Activated naive CD4-positive, alpha-beta T cell treated with Interleukin-2 at 50 U/mL for 16 hours (primary cell): ENCODE data around the gene GP1BB.

Experiments
- DNase-seq: peaks from one replicate; pipeline ENCODE4 v3.0.0-alpha.2; 2020

GP1BB gene

DNA sequence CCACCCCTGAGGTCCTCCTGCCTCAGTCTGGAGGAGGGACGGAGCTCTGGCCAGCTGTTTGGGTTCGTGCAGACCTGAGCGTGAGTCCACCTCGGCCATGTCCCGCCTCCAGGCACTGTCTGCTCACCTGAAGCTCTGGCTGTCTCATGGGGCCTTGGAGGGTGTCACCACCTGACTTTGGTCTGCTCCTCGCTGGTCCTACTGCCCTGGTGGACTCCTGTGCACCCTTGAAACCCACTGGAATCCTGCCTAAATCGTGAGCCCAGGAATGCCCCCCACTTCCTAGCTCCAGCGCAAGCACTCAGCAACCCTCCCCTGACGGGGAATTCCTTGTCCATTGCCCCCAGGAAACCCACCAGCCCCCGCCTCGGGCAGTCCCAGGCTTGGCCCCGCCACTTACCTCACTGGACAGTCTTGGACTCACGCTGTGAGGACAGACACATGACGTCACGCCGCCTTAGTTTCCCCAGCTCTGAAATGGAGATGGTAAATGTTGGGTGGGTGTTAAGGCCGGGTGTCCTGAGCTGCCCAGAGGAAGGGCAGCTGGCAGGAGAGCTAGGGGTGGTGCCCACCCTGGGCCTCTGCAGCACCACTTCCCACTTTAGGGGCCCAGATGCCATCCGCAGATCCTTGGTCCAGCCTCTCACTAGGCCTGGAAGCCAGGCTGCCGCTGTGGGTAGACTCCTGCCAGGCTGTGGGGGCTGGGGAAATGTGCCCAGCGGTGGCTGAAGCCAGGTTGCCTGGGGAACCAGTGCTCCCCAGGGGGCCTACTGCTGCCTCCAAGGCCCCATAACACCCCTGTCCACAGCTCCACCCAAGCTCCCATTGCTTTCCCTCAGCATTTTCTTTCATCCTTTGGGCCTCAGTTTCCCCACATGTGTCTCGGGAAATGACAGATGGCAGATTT, 19.1 kb downstream of the GP1BB start:
- no peak for DNase-seq

DNA sequence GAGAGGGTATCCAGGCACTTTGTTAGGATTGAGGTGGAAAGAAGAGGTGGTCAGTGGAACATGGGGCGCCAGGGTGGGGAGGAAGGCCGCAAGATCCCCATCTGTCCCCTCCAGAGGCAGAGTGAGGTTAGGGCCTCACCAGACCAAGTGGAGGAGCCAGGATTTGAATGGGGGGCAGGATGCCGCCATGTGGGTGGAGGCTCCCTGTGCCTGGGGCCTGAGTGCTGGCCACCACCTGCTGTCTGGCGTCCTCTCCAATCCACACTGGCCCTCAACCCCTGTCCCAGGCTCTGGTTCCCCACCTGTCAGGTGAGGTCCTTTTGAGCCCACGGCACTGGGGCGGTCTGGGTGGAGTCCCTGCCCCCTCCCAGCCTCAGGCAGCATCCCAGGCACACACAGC, 19.7 kb downstream of the GP1BB start:
- DNase-seq: no peak

DNA sequence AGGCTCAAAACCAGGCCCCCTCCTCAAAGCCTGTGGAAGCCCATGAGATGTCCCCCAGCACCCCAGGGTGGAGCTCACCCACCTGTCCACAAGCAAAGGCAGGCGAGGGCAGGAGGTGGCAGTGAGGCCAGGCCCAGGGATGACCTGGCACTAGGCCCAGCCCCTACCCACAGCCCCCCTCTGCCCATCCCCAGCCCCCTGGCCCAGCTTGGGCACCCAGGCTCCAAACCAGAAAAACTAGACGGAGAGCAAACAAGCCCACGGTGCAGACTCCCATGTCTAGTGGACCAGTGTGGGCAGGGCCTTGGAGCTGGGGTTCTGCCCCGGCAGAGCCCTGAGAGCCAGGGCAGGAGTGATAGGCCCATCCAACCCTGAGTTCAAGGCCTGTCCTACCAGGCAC, 20.3 kb downstream of the GP1BB start:
- DNase-seq: no peak

DNA sequence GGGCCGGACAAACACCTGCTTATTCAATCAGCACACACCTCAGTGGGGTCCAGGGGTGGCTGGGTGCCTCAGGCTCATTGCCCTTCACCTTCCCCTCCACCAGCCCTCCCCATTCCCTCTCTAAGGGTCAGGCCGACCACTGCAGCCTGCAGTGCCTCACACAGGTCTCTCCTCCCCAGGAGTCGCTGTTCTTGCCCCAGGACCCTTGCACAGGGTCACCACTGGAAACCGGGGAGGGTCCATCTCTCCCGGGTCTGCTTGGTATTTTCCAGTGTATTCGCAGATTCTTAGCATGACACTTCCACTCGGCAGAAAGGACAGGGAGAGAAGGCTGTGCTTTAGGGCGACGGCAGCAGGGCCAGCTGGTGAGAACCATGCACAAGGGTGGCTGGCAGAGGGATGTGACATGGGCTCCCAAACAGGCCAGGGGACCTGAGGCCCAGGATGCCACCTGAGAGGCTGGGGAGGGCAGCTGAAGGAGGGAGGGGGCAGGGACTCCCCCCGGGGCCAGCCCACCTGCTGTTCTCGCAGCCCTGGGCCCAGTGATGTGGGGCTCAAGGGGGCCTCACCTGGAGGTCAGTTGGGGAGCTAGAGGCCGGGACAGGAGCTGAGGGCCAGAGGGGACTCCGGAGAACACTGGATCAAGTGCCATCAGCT, 21.1 kb downstream of the GP1BB start:
- no peak for DNase-seq

DNA sequence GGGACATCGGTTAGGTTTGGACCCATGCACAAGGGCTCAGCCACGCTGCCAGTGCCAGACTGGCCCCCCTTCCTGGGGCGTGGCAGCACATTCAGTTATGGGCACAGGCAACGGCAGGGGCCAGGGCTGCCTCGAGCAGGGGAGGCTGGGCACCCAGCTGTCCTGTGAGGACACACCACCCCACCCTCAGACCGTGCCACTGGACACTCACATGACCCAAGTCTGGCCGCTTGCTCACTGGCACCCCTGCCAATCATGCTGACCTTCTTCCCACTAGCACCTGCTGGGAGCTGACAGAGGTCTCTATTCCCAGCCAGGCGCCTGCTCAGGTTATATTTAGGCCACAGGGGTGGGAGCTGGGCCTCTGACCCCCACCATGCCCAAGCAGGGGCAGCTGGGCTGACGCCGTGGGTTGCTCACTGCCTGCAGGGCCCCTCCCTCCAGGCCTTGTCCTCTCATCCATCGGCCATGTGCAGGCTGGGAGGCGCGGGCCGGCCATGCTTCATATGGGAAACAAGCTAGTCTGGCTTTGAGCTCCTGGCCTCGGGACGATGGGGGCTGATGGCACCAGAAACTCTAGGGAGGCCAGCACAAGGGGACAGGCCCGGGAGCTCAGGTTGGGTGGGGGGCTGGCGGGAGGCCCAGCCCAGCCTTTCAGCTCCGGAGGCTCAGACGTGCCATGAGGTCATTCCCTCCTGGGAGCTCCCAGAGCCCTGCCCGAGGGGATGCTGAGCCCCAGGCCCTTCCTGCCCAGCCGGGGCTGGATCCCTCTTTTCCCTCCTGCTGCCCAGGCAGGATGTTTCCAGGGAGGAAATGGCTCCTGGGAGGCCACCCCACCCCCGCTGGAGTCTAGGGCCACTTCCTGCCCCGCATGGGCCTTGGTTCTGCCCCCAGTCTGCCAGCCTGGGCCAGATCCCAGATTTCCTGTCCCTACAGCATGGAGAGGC, 22.1 kb downstream of the GP1BB start:
- DNase-seq: no peak

DNA sequence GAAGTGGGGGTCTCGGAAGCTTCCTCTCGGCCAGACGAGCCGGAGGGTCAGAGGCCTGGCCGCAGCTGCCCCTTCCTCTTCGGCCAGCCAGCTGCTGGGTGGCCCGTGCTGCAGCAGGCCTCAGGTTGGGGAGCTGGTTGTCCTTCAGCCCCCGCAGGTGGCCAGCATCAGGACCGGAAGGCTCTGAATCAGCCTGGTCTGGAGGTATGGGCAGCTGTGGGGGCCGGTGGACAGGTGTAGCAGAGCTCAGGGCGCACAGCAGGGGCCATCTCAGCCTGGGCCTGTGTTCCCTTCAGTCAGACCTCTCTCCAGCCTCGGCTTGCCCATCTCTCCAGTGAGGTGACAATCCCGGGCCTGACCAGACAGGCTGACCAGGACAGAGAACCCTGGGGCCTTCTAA, 23.4 kb downstream of the GP1BB start:
- no peak for DNase-seq

DNA sequence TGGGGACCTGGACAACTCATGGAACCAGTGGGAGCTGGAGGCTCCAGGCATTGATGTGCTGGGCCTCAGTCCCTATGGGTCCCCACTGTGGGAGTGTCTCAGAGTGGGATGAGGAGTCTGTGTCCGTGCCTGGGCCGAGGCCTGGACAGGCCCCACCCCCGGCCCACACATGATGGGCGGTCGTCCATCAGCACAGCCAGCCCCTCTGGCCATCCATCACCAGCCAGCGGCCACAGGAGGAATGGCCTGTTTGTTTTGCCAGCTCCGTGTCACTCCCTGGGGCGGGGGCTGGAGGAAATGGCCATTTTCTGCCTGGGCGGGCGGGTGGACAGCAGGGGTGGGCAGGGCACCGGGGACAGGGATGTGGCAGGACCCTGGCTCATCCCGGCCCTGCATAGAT, 24.2 kb downstream of the GP1BB start:
- DNase-seq: no peak

DNA sequence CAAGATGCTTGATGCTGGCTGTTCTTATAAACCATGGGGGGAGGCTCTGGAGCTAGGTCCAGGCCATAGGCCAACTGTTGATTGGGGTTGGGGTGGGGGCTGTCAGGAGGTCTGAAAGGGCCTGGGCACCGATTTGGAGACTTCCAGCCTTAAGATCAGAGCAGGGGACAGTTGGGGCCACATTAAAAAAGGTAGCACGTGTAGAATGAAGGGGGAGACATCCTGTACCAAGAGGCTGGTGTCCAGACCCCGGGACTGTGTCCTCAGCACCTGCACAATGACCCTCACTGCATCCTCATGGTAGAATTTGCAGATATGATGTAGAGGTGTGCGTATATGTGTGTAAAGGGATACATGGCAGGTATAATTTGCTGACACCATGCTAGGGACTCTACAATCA, 24.8 kb downstream of the GP1BB start:
- no peak for DNase-seq

DNA sequence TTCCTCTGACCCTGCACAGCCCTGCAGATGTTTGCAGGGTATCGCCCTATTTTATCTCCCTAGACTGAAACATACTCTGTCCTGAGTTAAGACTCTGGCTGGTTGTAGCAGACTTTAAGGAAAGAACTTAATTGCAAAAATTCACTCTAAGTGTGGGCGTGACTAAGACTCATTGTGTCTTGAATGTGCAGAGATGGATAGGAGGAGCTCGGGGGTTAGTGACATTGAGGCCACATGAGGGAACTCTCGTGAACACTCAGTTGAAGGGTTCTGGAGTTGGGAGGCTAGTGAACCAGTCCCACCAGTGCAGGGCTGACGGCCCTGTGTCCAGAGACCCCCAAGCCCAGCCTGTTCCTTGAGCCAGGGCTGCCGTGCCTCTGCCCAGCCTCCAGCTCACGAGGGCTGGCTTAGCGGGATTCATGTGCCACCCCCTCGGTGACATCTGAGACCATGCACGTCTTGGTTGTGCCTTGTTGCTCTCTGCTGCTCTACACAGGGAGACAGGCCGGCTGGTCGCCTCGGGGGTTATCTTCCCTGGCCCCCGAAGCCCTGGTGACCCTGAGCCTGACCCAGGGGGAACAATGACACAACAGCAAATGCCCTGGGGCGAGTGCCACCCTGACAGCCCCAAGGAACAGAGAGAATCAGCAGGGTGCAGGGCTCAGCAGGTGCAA, 25.8 kb downstream of the GP1BB start:
- DNase-seq: no peak

DNA sequence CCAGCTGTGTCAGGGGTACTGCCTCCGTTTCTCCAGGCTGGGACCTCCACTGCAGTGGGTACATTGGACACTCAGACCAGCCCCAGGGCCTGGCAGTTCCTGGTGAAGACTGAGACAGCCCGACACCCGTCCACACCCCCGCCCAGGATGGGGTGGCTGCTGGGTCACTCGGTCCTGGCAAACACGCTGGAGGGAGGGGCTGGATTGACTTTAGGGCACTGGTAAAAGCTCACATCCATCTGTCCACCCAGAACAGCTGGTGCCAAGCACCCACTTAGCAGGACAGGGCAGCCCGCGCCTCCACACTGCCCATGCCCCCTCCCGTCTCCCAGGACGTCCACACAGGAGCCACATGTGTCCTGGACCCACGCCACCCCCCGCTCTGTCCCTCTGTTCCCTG, 26.5 kb downstream of the GP1BB start:
- no peak for DNase-seq

DNA sequence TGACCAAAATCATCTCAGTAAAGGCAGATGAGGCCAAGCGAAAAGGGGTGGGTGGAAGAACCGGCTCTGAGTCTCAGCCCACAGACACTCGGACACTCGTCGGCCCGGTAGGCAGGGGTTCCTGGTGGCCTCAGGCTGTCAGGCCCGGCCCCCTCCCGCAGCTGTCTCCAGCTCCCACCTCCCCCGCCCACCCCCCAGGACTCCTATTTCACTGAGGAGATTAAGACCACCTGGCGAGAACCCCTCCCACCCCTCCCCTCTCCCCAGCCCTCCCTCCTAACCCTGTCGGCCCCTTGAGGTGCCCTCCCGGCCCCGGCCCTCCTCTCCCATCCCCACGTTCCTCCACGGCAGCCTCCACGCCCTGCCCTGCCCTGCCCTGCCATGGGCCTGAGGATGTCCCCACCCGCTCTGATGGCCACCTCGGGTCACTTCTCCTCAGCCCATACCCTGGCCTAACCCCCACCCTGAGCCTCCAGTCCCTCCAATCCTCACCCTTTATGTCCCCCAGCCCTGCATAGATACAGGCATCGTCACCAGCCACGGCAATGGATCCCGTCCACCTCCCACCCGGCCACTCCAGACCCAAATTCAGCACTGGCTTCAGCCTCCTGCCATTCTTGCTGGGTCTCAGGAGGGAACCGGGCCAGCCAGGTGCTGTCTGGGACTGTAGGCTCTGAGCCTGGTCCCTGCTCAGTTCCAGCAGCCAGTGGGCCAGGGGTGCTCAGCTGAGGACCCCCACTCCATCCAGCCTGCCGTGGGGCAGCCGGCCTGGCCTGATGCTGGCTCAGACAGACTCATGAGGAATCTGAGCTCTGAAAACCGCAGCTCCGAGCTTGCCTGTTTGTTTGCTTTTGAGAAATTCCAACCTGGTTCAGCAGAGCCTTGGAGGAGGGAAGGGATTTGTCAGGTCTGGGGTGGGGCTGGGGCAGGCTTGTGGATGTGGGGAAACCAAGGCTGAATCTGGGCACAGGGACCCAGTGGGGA, 27.5 kb downstream of the GP1BB start:
- no peak for DNase-seq

DNA sequence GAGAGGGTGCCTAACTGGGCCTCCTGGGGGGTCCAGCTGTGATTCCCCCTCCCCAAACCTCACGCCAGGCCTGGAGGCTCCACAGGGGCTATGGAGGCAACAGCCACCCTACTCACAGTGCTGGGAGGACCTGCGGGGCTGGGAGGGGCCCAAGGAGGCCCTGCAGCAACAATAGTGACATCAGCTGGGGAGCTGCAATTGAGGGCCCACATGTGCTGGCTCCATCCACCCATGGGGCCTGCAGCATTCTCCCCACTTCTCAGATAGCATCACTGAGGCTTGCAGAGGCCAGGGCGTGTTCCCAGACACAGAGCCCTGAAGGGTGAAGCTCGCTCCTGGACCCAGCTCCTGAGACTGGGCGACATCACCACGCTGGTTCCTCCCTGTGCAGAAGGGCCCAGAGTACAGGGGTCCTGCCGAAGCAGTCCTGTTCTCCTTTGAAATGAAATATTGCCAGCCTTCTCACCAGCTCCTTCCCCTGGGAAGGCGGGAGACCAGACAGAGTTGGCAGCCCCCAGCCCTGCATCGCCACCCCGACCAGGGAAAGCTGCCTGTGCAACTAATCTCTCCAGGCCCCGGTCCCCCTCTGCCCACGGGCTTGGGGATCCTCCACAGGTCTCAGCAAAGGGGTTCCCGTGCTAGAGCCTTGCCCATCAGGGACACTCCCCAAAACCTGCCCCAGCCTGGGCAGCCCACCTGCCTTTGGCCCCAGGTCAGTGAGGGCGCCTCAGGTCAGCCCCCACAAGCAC, 28.3 kb downstream of the GP1BB start:
- no peak for DNase-seq

DNA sequence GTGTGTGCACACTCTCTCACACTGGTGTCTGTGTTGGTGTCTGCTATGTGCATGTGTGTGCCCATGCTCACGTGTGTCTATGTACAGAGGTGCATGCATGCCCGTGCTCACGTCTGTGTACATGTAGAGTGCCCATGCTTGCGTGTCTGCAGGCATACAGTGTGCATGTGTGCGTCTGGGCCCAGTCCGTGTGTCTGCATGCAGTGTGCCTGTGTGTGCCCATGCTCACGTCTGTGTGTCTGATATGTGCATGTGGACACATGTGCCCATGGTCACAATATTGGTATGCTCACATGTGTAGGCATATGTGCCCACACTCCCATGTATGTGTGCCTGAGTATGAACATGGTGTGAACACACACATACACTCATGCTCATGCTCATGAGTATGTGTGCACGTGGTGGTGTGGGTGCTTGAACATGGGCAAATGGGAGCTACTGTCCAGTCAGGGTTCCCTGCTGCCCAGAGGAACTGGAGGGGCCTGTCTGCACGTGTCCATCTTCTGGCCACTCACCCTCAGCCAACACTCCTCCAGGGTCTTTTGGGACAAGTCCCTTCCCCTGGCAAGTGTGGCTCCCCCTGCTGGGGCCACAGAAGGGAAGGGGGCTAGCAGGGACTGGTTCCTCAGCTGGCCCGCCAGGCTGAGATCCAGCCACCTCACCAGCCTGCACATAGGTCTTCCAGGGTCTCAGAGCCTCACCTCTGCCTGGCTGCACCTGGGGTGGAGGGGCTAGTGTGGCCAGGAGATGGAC, 29.9 kb downstream of the GP1BB start:
- DNase-seq: no peak

DNA sequence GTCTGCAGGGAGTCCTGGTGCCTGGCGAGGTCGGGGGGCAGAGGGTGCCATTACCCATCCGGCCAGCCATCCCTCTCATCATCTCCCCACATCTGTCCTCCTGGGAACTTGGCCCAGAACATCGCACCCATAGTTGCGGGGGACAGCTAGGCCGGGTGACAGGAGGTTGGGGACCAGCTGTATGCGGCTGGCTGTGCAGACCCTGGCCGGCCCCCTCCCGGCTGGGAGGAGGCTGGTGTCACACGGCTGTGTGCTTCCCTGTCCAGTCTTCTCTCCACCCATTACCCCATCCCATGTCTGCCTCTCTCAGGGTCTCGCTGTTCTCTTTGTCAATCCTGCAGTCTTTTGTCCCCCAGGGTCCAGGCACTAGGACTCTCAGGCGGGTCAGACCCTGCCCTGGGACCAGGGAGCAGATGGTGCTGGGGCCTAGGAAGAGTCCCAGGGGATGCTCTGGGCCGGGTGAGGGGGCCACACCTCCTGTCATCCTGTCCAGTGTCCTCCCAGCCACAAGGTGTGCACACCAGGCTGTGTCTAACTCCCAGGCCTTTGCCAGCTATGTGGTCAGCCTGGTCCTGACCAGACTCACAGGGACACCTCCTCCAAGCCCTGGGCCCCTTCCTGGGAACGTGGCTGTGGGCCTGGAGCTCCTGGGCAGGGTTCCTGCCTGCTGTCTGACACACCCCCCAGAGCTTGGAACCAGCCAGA, 30.8 kb downstream of the GP1BB start:
- no peak for DNase-seq

DNA sequence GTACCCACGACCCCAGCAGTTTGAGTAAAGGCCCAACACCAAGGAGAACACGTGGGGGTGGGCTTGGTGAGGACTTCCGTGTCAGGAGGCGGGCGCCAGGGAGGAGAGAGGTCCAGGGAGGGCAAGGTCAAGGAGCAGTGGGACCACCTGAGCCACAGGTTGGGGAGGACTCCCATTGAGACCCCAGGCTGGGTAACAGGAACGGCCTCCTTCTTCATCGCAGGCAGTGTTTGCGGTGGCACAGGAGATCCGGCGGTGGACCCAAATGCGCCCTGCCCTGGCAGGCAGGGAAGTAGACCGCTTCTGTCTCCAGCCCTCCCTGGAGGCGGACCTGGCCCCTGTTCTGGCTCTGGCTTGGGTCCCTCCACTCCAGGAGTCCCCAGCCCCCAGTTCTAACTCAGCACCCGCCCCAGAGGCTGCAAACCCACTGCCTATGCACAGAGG, 31.4 kb downstream of the GP1BB start:
- no peak for DNase-seq

DNA sequence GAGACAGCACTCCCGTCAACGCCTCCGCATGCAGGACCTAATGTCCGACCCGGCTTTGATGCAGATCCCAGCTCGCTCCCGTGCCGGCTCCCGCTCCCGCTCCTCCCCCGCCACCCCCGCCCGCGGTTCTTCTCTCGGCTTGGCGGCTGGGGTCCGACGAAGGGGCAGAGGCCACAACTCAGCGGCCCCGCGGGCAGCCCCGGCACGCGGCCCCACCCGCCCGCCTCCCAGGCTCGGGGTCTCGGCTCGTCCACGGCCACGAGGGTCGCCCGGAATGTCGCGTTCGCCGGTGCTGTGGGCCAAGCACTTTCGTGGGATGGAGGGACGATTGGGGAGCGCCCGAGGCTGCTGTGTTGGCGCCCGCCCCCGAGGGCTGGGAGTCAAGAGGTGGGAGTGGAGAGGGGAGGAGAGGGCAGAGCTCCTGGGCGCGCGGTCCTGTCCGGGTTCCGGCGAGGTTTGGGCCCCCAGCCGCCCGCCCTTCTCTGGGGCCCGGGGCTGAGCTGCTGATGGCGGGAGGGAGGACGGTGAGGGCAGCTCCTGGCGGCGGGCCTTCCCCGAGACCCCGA, 31.9 kb downstream of the GP1BB start:
- no peak for DNase-seq

DNA sequence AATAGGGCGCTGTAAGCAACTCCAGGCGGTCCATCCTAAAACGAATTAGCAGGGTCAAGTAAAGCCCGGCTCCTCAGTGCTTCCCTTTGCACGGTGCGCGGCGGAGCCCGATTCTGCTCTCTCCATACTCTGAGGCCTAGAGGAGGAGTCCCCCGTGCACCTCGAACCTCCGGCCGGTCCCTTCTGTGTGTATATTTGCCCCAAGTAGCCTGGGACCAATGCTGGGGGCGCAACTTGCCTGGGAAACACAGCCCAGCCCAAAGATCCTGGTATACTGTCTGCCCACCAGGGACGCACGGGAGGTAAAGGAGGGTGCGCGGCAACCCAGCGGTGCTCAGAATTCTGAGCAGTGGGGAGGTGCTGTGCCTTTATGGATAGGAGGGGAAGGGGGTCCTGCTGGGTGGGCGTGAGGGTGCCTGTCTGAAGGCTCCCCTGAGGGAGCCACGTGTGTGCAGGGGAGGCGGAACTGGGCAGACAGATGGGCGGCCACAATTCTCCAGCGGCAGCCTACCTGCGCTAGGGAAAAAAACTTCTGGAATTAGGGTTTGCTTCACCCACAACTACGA, 32.5 kb downstream of the GP1BB start:
- DNase-seq: no peak
